Activated CD4-positive, alpha-beta T cell treated with anti-CD3 and anti-CD28 coated beads, Interleukin-2, amount 50 U/mL, for 16 hours (primary cell): Measurements from ENCODE around the gene DPP7.

Experiments
- DNase-seq: peaks from one replicate; pipeline ENCODE4 v3.0.0-alpha.2; 2020

The DPP7 gene

GRCh38 chr9:137086531-137087408 lies 27.8 kb downstream of the DPP7 start, which contains the start of gene MAN1B1:
MAN1B1 (plus strand) TSS chr9:137086985; CDS start chr9:137087000, 15 bp downstream.
- DNase-seq, result peak; percentile 100

GRCh38 chr9:137085920-137086530 lies 28.5 kb downstream of the DPP7 start:
- DNase-seq, result peak; percentile 43

- DNase-seq, result no peak
Observed at GRCh38 chr9:137084526-137084925, 30.0 kb downstream of the DPP7 start.

GRCh38 chr9:137083394-137084004 lies 31.0 kb downstream of the DPP7 start:
- peak; percentile 36 for DNase-seq

GRCh38 chr9:137082925-137083290 lies 31.6 kb downstream of the DPP7 start:
- DNase-seq, result no peak

- no peak for DNase-seq
Observed at GRCh38 chr9:137082222-137082924, 32.2 kb downstream of the DPP7 start.

- no peak for DNase-seq
Observed at GRCh38 chr9:137080260-137081122, 34.0 kb downstream of the DPP7 start.

GRCh38 chr9:137079401-137079787 lies 35.1 kb downstream of the DPP7 start:
- DNase-seq, result no peak

- DNase-seq, result no peak
Observed at GRCh38 chr9:137078701-137079400, 35.7 kb downstream of the DPP7 start.

- DNase-seq, result peak; percentile 47
Observed at GRCh38 chr9:137077758-137078693, 36.5 kb downstream of the DPP7 start.

GRCh38 chr9:137077010-137077747 lies 37.4 kb downstream of the DPP7 start, which contains the start of gene UAP1L1:
UAP1L1 (plus strand) TSS chr9:137077517; CDS start chr9:137077533, 16 bp downstream.
- peak; percentile 56 for DNase-seq

GRCh38 chr9:137076636-137077009 lies 37.9 kb downstream of the DPP7 start:
- no peak for DNase-seq

- DNase-seq, result no peak
Observed at GRCh38 chr9:137075275-137075775, 39.2 kb downstream of the DPP7 start.

GRCh38 chr9:137074657-137075274 lies 39.8 kb downstream of the DPP7 start:
- no peak for DNase-seq

GRCh38 chr9:137073992-137074399 lies 40.5 kb downstream of the DPP7 start:
- DNase-seq, result no peak

- DNase-seq, result no peak
Observed at GRCh38 chr9:137071282-137071681, 43.3 kb downstream of the DPP7 start.

GRCh38 chr9:137070906-137071275 lies 43.6 kb downstream of the DPP7 start:
- no peak for DNase-seq

- DNase-seq, result peak; percentile 90
Observed at GRCh38 chr9:137070201-137070905, 44.2 kb downstream of the DPP7 start, which contains the start of gene SAPCD2. SAPCD2 (minus strand) TSS chr9:137070557; CDS start chr9:137070460, 97 bp downstream.
